K562 (cell line): ENCODE measurements around the gene VWA7. TPM values are rescaled to one million over a fixed set of nuclear protein-coding genes. Genes with fewer than 3 reads are reported as not detected.

Experiments used
- CTCF ChIP-seq, 3 experiments: IDR thresholded peaks in 2 of 3; conservative IDR thresholded peaks in 1 of 3; 2 replicates each; pipeline ENCODE4 v1.5.1; 2011 to 2012; ENCODE audit warnings: low read length in 3 of 3, mild to moderate bottlenecking in 3 of 3, control low read depth in 2 of 3, improper control_type of control experiment in 1 of 3, inconsistent platforms in 1 of 3, low read depth in 1 of 3, mixed read lengths in 1 of 3, moderate library complexity in 1 of 3; ENCODE audit not compliant: insufficient read depth in 2 of 3
- CUX1 ChIP-seq: fragments of 200-800 bp; sonication (Bioruptor generic); IDR thresholded peaks from 2 replicates; pipeline ENCODE4 v1.6.1; 2016; ENCODE audit warnings: missing genetic modification characterization, missing compliant biosample characterization
- DEAF1 ChIP-seq: fragments of 450-650 bp; formaldehyde crosslinking; IDR thresholded peaks from 2 replicates; pipeline ENCODE4 v1.4.0; 2020; ENCODE audit warnings: mild to moderate bottlenecking, moderate library complexity
- E2F8 ChIP-seq: fragments of 450-650 bp; IDR thresholded peaks from 2 replicates; pipeline ENCODE4 v1.7.1; 2018; ENCODE audit warnings: mild to moderate bottlenecking, low read depth; ENCODE audit not compliant: partially characterized antibody
- NELFE ChIP-seq: IDR thresholded peaks from 2 replicates; pipeline ENCODE4 v1.6.1; 2011; ENCODE audit warnings: mild to moderate bottlenecking; ENCODE audit not compliant: insufficient read depth, insufficient read length
- NR2F6 ChIP-seq: fragments of 450-650 bp; formaldehyde crosslinking; IDR thresholded peaks from 2 replicates; pipeline ENCODE4 v1.4.0; 2020; ENCODE audit warnings: mild to moderate bottlenecking
- PCBP1 ChIP-seq: fragments of 200-400 bp; formaldehyde crosslinking; IDR thresholded peaks from 2 replicates; pipeline ENCODE4 v1.6.1; 2018; ENCODE audit warnings: mild to moderate bottlenecking, low read depth, low read length; ENCODE audit not compliant: poor library complexity, severe bottlenecking
- PYGO2 ChIP-seq: fragments of 450-650 bp; IDR thresholded peaks from 2 replicates; pipeline ENCODE4 v1.6.1; 2016; ENCODE audit warnings: mild to moderate bottlenecking, missing genetic modification characterization, moderate library complexity, missing compliant biosample characterization
- RNF2 ChIP-seq: sonication (generic); IDR thresholded peaks from 2 replicates; pipeline ENCODE4 v1.6.1; 2016
- SREBF2 ChIP-seq: sonication (generic); formaldehyde crosslinking; IDR thresholded peaks from 2 replicates; pipeline ENCODE4 v1.4.0; 2020; ENCODE audit warnings: mild to moderate bottlenecking, missing genetic modification reagents
- SRSF9 ChIP-seq: fragments of 200-400 bp; formaldehyde crosslinking; IDR thresholded peaks from 2 replicates; pipeline ENCODE4 v1.6.1; 2017; ENCODE audit warnings: low read depth, low read length, borderline replicate concordance
- TAF15 ChIP-seq: fragments of 200-400 bp; formaldehyde crosslinking; IDR thresholded peaks from 2 replicates; pipeline ENCODE4 v1.6.1; 2017; ENCODE audit warnings: mild to moderate bottlenecking, low read depth, low read length, moderate library complexity
- ZFP1 ChIP-seq: fragments of 450-650 bp; formaldehyde crosslinking; IDR thresholded peaks from 2 replicates; pipeline ENCODE4 v1.4.0; 2020; ENCODE audit warnings: mild to moderate bottlenecking, mixed read lengths
- polyA plus RNA-seq, 8 experiments: library from polyadenylated mRNA; depleted of rRNA in 4 of 8; stranded (reverse) in 5 of 8; unstranded in 3 of 8; fragments of >200 nt; fragmentation: Nextera tagmentation in 2 of 8; fragmentation: Illumina TruSeq in 1 of 8; extraction: Ambion mirVana in 2 of 8; extraction: Trizol in 1 of 8; gene quantifications; 2 replicates each; pipeline versions ENCODE4 v1.2.1 to v1.2.3, GENCODE V29; 2011 to 2014; ENCODE audit warnings: inconsistent platforms in 1 of 8, missing spikeins in 1 of 8
- total RNA-seq, 7 experiments: library from RNA; depleted of rRNA in 6 of 7; stranded (reverse); fragments of >200 nt in 6 of 7; fragmentation: Illumina TruSeq in 2 of 7; extraction: Trizol in 2 of 7; gene quantifications; 2 replicates each; pipeline versions ENCODE4 v1.2.1 to v1.2.3, GENCODE V29; 2011 to 2021; ENCODE audit warnings: low replicate concordance in 1 of 7

Gene VWA7
- total and polyA plus RNA-seq, 9 of the 15 experiments (the other 6 are each of a cell fraction or from before 2014, with no cell fraction given): 0.18 to 2.9 (median 0.95) TPM

- no peak; a peak in 1 of 6 replicates for TF ChIP-seq CTCF (IDR thresholded peaks at IDR 0.05 in 2 of 3, conservative IDR thresholded peaks at IDR 0.05 in 1 of 3; ENCODE audit: insufficient read depth in 2 of 3, low read depth in 1 of 3, low read length in 3 of 3)
- TF ChIP-seq SREBF2: no peak
- TF ChIP-seq ZFP1 (CRISPR knock-in tag): no peak
- no peak for TF ChIP-seq DEAF1 (CRISPR knock-in tag)
- no peak for TF ChIP-seq E2F8
- no peak for TF ChIP-seq SRSF9
- TF ChIP-seq NELFE: no peak
- TF ChIP-seq CUX1 (CRISPR knock-in tag): no peak
- TF ChIP-seq RNF2: no peak
- TF ChIP-seq PCBP1: no peak
- TF ChIP-seq PYGO2 (tag): no peak
- no peak for TF ChIP-seq NR2F6
- no peak for TF ChIP-seq TAF15
Measured at GRCh38 chr6:31734821-31735406, 42.2 kb downstream of the VWA7 start (continued).
